ENCODE data around the gene PRR9. TPM values are rescaled to one million over a fixed set of nuclear protein-coding genes. Genes with fewer than 3 reads are reported as not detected.

PRR9 gene
- total RNA-seq, 2 experiments from 2014 or later, result not detected

DNA sequence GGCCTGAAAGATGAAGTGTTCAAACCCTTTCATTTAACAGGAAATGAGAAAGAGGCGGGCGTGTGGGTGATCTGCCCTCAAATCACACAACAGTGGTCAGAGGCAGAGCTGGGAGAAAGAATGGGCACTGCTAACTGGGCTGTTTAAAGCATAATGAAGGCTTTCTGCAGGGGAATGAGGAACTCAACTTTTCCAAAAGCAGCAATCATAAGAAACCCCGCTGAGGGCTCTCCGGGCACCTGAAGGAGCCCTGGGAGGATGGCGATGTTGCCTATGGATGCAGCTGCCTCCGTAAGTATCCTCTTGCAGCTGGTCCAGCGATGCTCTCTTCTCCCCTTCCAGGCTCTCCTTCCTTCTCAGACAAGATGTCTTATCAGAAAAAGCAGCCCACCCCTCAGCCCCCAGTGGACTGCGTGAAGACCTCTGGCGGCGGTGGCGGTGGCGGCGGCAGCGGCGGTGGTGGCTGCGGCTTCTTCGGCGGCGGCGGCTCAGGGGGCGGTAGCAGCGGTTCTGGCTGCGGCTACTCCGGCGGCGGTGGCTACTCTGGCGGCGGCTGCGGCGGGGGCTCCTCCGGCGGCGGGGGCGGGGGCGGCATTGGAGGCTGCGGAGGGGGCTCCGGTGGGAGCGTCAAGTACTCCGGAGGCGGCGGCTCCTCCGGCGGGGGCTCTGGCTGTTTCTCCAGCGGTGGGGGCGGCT lies 43.3 kb downstream of the PRR9 start:
- POLR2A ChIA-PET, result no interaction called here
- peaks cover 64% of the 10 kb centered on the region for H3K27me3 Mint-ChIP-seq
- H3K9me3 Mint-ChIP-seq, result no peaks in the 10 kb centered on the region
- CTCF ChIA-PET, result interaction anchor here (1.4 kb wide), 1 partner anchor 8 kb away, joined by 3 read pairs; no protein-coding TSS in a partner anchor
- peaks cover 23% of the 10 kb centered on the region for H3K4me1 Mint-ChIP-seq
- H3K27ac Mint-ChIP-seq, result no peak overlapping the region
- peak; percentile 19 for DNase-seq
- H3K4me3 Mint-ChIP-seq, result peak overlapping the region; percentile 9
- H3K36me3 Mint-ChIP-seq (ENCODE audit: low read depth), result no peaks in the 10 kb centered on the region

DNA sequence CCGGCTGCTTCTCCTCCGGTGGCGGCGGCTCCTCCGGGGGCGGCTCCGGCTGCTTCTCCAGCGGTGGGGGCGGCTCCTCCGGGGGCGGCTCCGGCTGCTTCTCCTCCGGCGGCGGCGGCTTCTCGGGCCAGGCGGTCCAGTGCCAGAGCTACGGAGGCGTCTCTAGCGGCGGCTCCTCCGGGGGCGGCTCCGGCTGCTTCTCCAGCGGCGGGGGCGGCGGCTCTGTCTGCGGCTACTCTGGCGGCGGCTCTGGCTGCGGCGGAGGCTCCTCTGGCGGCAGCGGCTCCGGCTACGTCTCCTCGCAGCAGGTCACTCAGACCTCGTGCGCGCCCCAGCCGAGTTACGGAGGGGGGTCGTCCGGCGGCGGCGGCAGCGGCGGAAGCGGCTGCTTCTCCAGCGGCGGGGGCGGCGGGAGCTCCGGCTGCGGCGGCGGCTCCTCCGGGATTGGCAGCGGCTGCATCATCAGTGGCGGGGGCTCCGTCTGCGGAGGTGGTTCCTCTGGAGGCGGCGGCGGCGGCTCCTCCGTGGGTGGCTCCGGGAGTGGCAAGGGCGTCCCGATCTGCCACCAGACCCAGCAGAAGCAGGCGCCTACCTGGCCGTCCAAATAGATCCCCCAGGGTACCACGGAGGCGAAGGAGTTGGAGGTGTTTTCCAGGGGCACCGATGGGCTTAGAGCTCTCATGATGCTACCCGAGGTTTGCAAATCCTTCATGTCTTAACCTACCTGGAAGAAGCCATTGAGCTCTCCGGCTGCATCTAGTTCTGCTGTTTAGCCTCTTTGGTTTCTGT lies 44.1 kb downstream of the PRR9 start:
- H3K27ac Mint-ChIP-seq, result no peak overlapping the region
- peak overlapping the region; percentile 32 for H3K4me3 Mint-ChIP-seq
- ChIA-PET CTCF (interaction anchor here (1.4 kb wide), 1 partner anchor 7 kb away, joined by 3 read pairs; no protein-coding TSS in a partner anchor), POLR2A (no interaction called here)
- peaks cover 70% of the 10 kb centered on the region for H3K27me3 Mint-ChIP-seq
- H3K9me3 Mint-ChIP-seq, result no peaks in the 10 kb centered on the region
- no peaks in the 10 kb centered on the region for H3K36me3 Mint-ChIP-seq (ENCODE audit: low read depth)
- no peak for DNase-seq
- H3K4me1 Mint-ChIP-seq, result peaks cover 23% of the 10 kb centered on the region

DNA sequence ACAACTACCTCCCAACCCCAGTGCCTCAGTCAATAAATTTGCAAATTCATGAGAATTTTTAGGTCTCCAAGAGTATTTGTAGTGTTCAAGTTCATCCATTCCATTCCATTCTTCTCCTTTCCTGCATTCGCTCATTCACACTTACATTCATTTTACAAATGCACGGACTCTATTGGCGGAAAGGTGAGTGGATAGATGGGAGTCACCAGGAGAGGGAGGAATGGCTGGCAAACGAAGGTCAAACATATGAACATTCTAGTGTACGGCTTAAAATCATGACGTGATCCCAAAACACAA lies 44.6 kb downstream of the PRR9 start:
- H3K4me3 Mint-ChIP-seq, result peak overlapping the region; percentile 32
- DNase-seq, result no peak
- peaks cover 75% of the 10 kb centered on the region for H3K27me3 Mint-ChIP-seq
- no peak overlapping the region for H3K27ac Mint-ChIP-seq
- H3K36me3 Mint-ChIP-seq (ENCODE audit: low read depth), result no peaks in the 10 kb centered on the region
- no peaks in the 10 kb centered on the region for H3K9me3 Mint-ChIP-seq
- ChIA-PET CTCF (no interaction called here), POLR2A (no interaction called here)
- peaks cover 23% of the 10 kb centered on the region for H3K4me1 Mint-ChIP-seq

DNA sequence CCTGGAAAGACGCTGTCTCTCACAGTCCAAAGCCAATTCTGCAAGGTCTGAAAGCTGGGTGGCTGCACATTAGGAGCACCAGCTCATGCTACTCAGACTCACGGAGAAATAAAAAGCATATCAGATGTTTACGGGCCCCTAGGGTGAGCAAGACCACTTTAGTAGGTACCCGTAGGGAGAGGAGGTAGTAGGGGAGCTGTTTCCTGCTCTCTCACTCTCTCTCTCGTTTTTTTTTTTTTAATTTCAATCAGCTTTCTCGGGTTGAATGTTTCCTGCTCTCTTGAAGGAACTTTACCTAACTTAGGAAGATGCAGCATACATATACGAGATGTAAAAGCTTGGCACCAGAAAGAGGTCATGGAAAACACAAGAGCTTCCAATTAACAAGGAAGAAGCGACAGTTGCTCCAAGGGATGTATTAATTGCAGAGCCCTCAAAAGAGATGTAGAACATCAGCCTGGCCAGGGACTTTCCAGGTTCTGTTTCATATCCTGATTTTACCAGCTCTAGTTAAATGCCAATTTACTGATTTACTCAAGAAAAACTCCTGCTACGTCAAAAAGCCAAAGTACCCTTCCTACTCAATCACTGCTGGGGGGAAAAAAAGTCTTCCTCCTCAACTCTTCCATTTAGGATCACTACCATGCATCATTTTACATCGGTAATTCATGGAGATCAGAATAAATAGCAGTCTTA lies 45.2 kb downstream of the PRR9 start:
- POLR2A ChIA-PET, result no interaction called here
- no peaks in the 10 kb centered on the region for H3K9me3 Mint-ChIP-seq
- H3K4me3 Mint-ChIP-seq, result no peak overlapping the region
- H3K36me3 Mint-ChIP-seq (ENCODE audit: low read depth), result no peaks in the 10 kb centered on the region
- CTCF ChIA-PET, result interaction anchor here (0.7 kb wide), 1 partner anchor 37 kb away, joined by 4 read pairs; no protein-coding TSS in a partner anchor
- no peak overlapping the region for H3K27ac Mint-ChIP-seq
- no peak for DNase-seq
- H3K27me3 Mint-ChIP-seq, result peaks cover 81% of the 10 kb centered on the region
- H3K4me1 Mint-ChIP-seq, result peaks cover 23% of the 10 kb centered on the region

DNA sequence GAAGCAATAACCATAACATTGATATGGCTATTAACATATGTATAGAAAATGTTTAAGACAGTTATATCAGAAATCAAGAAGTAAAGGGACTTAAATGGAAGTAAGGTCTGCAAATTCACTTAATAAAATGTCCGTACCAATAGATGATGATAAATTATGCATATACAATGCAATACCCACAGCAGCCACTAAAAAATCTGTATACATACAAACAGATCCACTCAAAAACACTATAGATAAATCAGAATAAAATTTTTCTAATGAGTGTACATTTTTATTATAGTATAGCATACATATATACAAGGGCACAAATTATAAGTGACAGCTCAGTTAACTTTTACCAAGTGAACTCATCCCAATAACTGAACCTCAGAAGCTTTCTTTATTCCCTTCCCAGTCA lies 48.1 kb downstream of the PRR9 start:
- H3K36me3 Mint-ChIP-seq (ENCODE audit: low read depth), result no peaks in the 10 kb centered on the region
- CTCF ChIA-PET, result no interaction called here
- POLR2A ChIA-PET, result no interaction called here
- H3K4me1 Mint-ChIP-seq, result peaks cover 19% of the 10 kb centered on the region
- H3K27me3 Mint-ChIP-seq, result peaks cover 81% of the 10 kb centered on the region
- H3K9me3 Mint-ChIP-seq, result no peaks in the 10 kb centered on the region
- no peak overlapping the region for H3K4me3 Mint-ChIP-seq
- DNase-seq, result no peak
- no peak overlapping the region for H3K27ac Mint-ChIP-seq

Other genes starting within 250 kb of the PRR9 start
- not detected for gene SPRR4, start 246.9 kb upstream of the PRR9 start, total RNA-seq
- not detected for gene SPRR1A, start 233.5 kb upstream of the PRR9 start, total RNA-seq
- not detected for gene SPRR3, start 215.8 kb upstream of the PRR9 start, total RNA-seq
- not detected for gene SPRR1B, start 186.4 kb upstream of the PRR9 start, total RNA-seq
- not detected for gene SPRR2D, start 176.5 kb upstream of the PRR9 start, total RNA-seq
- not detected for gene SPRR2A, start 160.1 kb upstream of the PRR9 start, total RNA-seq
- gene SPRR2B, start 146.0 kb upstream of the PRR9 start, total RNA-seq, result not detected
- gene SPRR2E, start 123.1 kb upstream of the PRR9 start, total RNA-seq, result not detected
- not detected for gene SPRR2F, start 104.1 kb upstream of the PRR9 start, total RNA-seq
- gene SPRR2G, start 66.7 kb upstream of the PRR9 start, total RNA-seq, result not detected
- gene LELP1, start 14.2 kb upstream of the PRR9 start, total RNA-seq, result not detected
- not detected for gene LORICRIN, start 42.1 kb downstream of the PRR9 start, total RNA-seq
- gene PGLYRP3, start 95.4 kb downstream of the PRR9 start, total RNA-seq, result not detected
- not detected for gene PGLYRP4, start 131.3 kb downstream of the PRR9 start, total RNA-seq
- under 1 TPM in 1 of 2 experiments, not detected in 1; 0.77 TPM for gene S100A9, start 140.3 kb downstream of the PRR9 start, total RNA-seq
- not detected for gene S100A12, start 158.0 kb downstream of the PRR9 start, total RNA-seq
- not detected for gene S100A8, start 173.5 kb downstream of the PRR9 start, total RNA-seq
- gene S100A7A, start 198.9 kb downstream of the PRR9 start, total RNA-seq, result not detected
- not detected for gene S100A7, start 243.1 kb downstream of the PRR9 start, total RNA-seq

Measured in activated CD4-positive, alpha-beta T cell treated with anti-CD3 and anti-CD28 coated beads, Interleukin-2, amount 10 ng/mL, durations not matched to agents 7 days and 5 days (primary cell).